GM23338 (cell line): ENCODE measurements around the gene KCNH8. TPM values are rescaled to one million over a fixed set of nuclear protein-coding genes. Genes with fewer than 3 reads are reported as not detected.

Experiments
- ATAC-seq: fragments of 200-7000 bp; cut with Tn5 transposase; 3 replicates; pipeline ENCODE4 v1.9.1; 2020
- DNase-seq: peaks from one replicate; pipeline ENCODE4 v3.0.0-alpha.2; 2015; ENCODE audit warnings: low spot score
- H2AFZ ChIP-seq: fragments of 200-600 bp; sonication (generic); 2 replicates; pipeline ENCODE4 v1.8.0; 2016; ENCODE audit warnings: antibody characterized with exemption, mild to moderate bottlenecking, moderate library complexity
- H3F3A ChIP-seq: fragments of 200-600 bp; sonication (generic); replicated peaks from 2 replicates; pipeline ENCODE4 v1.8.0; 2017; ENCODE audit warnings: antibody characterized with exemption, mixed run types, low read depth
- H3K27ac ChIP-seq: fragments of 200-600 bp; sonication (generic); 2 replicates; pipeline ENCODE4 v1.6.1; 2016; ENCODE audit warnings: low read depth
- H3K27me3 ChIP-seq: fragments of 200-600 bp; sonication (generic); 2 replicates; pipeline ENCODE4 v1.8.0; 2016; ENCODE audit warnings: mild to moderate bottlenecking, mixed run types, moderate library complexity; ENCODE audit not compliant: insufficient read depth
- H3K36me3 ChIP-seq: fragments of 200-600 bp; sonication (generic); 2 replicates; pipeline ENCODE4 v1.8.0; 2016; ENCODE audit warnings: mild to moderate bottlenecking; ENCODE audit not compliant: insufficient read depth
- H3K4me1 ChIP-seq: fragments of 200-600 bp; sonication (generic); 2 replicates; pipeline ENCODE4 v1.8.0; 2016; ENCODE audit warnings: mild to moderate bottlenecking, moderate library complexity; ENCODE audit not compliant: insufficient read depth
- H3K4me2 ChIP-seq: fragments of 200-600 bp; sonication (generic); 2 replicates; pipeline ENCODE4 v1.7.1; 2017; ENCODE audit warnings: mixed run types
- H3K4me3 ChIP-seq: fragments of 200-600 bp; sonication (generic); 2 replicates; pipeline ENCODE4 v1.6.1; 2016; ENCODE audit warnings: mixed run types
- H3K79me2 ChIP-seq: fragments of 200-600 bp; sonication (generic); replicated peaks from 2 replicates; pipeline ENCODE4 v1.8.0; 2017; ENCODE audit warnings: mild to moderate bottlenecking; ENCODE audit not compliant: insufficient read depth
- H3K9me2 ChIP-seq: fragments of 200-600 bp; sonication (generic); 2 replicates; pipeline ENCODE4 v1.8.0; 2017; ENCODE audit not compliant: insufficient read depth
- H4K20me1 ChIP-seq: fragments of 200-600 bp; sonication (generic); replicated peaks from 2 replicates; pipeline ENCODE4 v1.8.0; 2017; ENCODE audit warnings: mild to moderate bottlenecking; ENCODE audit not compliant: insufficient read depth
- H3K27ac Mint-ChIP-seq: 2 replicates; pipeline ENCODE4 v1.8.0; 2020; ENCODE audit warnings: inconsistent platforms, mild to moderate bottlenecking, moderate library complexity, mixed read lengths
- H3K27me3 Mint-ChIP-seq: 3 replicates; pipeline ENCODE4 v1.8.0; 2022; ENCODE audit warnings: low read depth, mild to moderate bottlenecking, moderate library complexity, mixed read lengths, inconsistent platforms; ENCODE audit not compliant: insufficient read depth, poor library complexity
- H3K36me3 Mint-ChIP-seq: 3 replicates; pipeline ENCODE4 v1.8.0; 2021; ENCODE audit warnings: low read depth, mild to moderate bottlenecking, inconsistent platforms, moderate library complexity, mixed read lengths
- H3K4me1 Mint-ChIP-seq: 3 replicates; pipeline ENCODE4 v1.8.0; 2020; ENCODE audit warnings: mild to moderate bottlenecking, inconsistent platforms, mixed read lengths
- H3K4me3 Mint-ChIP-seq: 3 replicates; pipeline ENCODE4 v1.8.0; 2021; ENCODE audit warnings: moderate library complexity, mild to moderate bottlenecking, inconsistent platforms, mixed read lengths
- H3K9me3 Mint-ChIP-seq: 3 replicates; pipeline ENCODE4 v1.8.0; 2020; ENCODE audit warnings: moderate library complexity, mild to moderate bottlenecking, inconsistent platforms, mixed read lengths
- CTCF ChIP-seq, 2 experiments: fragments of 200-600 bp in 1 of 2; sonication (generic) in 1 of 2; conservative IDR thresholded peaks; 2 replicates each; pipeline versions ENCODE4 v1.5.1 to v1.6.1; 2016 to 2017; ENCODE audit warnings: antibody characterized with exemption in 2 of 2, low read depth in 2 of 2, mild to moderate bottlenecking in 2 of 2, moderate library complexity in 1 of 2
- EZH2phosphoT487 ChIP-seq: fragments of 200-600 bp; sonication (generic); IDR thresholded peaks from one replicate; pipeline ENCODE4 v1.8.1; 2018; ENCODE audit warnings: antibody characterized with exemption; ENCODE audit not compliant: unreplicated experiment
- JUNB ChIP-seq: IDR thresholded peaks from one replicate; pipeline ENCODE4 v1.6.1; 2016; ENCODE audit warnings: antibody characterized with exemption; ENCODE audit not compliant: unreplicated experiment
- NANOG ChIP-seq: IDR thresholded peaks from 2 replicates; pipeline ENCODE4 v1.6.1; 2016; ENCODE audit warnings: antibody characterized with exemption, borderline replicate concordance
- POLR2AphosphoS5 ChIP-seq: IDR thresholded peaks from 2 replicates; pipeline ENCODE4 v1.6.1; 2016; ENCODE audit warnings: antibody characterized with exemption, low read depth
- STAT1 ChIP-seq: IDR thresholded peaks from one replicate; pipeline ENCODE4 v1.6.1; 2016; ENCODE audit warnings: antibody characterized with exemption; ENCODE audit not compliant: unreplicated experiment
- ZNF114 ChIP-seq: fragments of 250-450 bp; sonication (Bioruptor Pico); IDR thresholded peaks from 2 replicates; pipeline ENCODE4 v1.5.0; 2020; ENCODE audit warnings: mild to moderate bottlenecking, moderate library complexity
- ZNF462 ChIP-seq: fragments of 250-450 bp; sonication (Bioruptor Pico); IDR thresholded peaks from 2 replicates; pipeline ENCODE4 v1.5.0; 2020; ENCODE audit warnings: mild to moderate bottlenecking, moderate library complexity
- polyA plus RNA-seq: library from polyadenylated mRNA; unstranded; fragments of >200 nt; fragmentation: Nextera tagmentation; extraction: Ambion mirVana; gene quantifications from 2 replicates; pipeline ENCODE4 v1.2.1, GENCODE V29; 2016
- total RNA-seq: library from RNA; depleted of rRNA; stranded (reverse); fragments of >200 nt; shearing (Covaris generic); gene quantifications from 2 replicates; pipeline ENCODE4 v1.2.3, GENCODE V29; 2014

KCNH8 gene
- total and polyA plus RNA-seq, 2 experiments from 2014 or later, result 1.3 to 3.4 TPM

- TF ChIP-seq ZNF462 (CRISPR knock-in tag), result no peak
- TF ChIP-seq ZNF114 (CRISPR knock-in tag), result no peak
Observed at GRCh38 chr3:19506171-19506570, 357.9 kb downstream of the KCNH8 start (continued).

GRCh38 chr3:19522305-19522704 lies 374.0 kb downstream of the KCNH8 start:
- Histone ChIP-seq H3K4me2 (no peak overlapping the region), H2AFZ (no peak overlapping the region), H3K4me3 (no peak overlapping the region), H3K9me2 (no peaks in the 10 kb centered on the region), H4K20me1 (no peaks in the 10 kb centered on the region), H3F3A (no peaks in the 10 kb centered on the region), H3K4me1 (no peaks in the 10 kb centered on the region), H3K79me2 (no peaks in the 10 kb centered on the region), H3K36me3 (no peaks in the 10 kb centered on the region), H3K27ac (no peak overlapping the region), H3K27me3 (no peaks in the 10 kb centered on the region)
- Mint-ChIP-seq H3K27me3 (no peaks in the 10 kb centered on the region), H3K9me3 (no peaks in the 10 kb centered on the region), H3K4me3 (no peak overlapping the region), H3K4me1 (no peaks in the 10 kb centered on the region), H3K27ac (no peak overlapping the region), H3K36me3 (no peaks in the 10 kb centered on the region)
- no peak for ATAC-seq
- DNase-seq, result no peak
- TF ChIP-seq POLR2AphosphoS5 (no peak), CTCF (conservative IDR thresholded peaks at IDR 0.05; ENCODE audit: low read depth in 2 of 2) (no peak), ZNF462 (CRISPR knock-in tag) (no peak), NANOG (no peak), STAT1 (no peak), JUNB (no peak), EZH2phosphoT487 (no peak)
